ENCODE data around the gene DDT. TPM values are rescaled to one million over a fixed set of nuclear protein-coding genes. Genes with fewer than 3 reads are reported as not detected.

Gene DDT
- total and polyA plus RNA-seq, 10 of the 15 experiments (the other 5 are each of a cell fraction or from before 2014, with no cell fraction given): 25.1 to 408 (median 202) TPM

DNA sequence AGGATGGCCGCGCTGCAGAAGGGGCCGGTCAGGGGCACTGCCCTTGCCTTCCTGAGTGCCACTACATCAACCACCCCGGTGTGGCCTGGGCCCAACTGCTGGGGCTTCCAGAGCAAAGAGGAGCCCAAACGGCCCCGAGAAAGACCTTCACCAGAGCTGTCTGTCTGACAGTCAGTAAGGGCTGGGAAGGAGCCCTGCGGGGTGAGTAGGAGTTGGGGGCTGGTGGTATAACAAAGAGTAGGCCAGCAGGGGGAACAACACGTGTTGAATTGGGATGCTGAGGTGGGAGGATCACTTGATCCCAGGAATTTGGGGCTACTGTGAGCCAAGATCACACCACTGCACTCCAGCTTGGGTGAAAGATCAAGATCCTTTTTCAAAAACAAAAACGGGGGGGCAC lies 27.1 kb upstream of the DDT start:
- intact Hi-C loops (cut with micrococcal nuclease; ENCODE audit: unreplicated experiment): loop anchor here (10.0 kb wide), 1 partner anchor 57 kb away; no protein-coding TSS in a partner anchor
- no peak overlapping the region for H3K9ac ChIP-seq (ENCODE audit: control insufficient read depth, insufficient read depth, low read length)
- H3K79me2 ChIP-seq (ENCODE audit: control insufficient read depth, insufficient read depth, low read length): no peaks in the 10 kb centered on the region
- peak; percentile 49 for FAIRE-seq
- H3K9me3 ChIP-seq (replicated peaks; ENCODE audit: control insufficient read depth, insufficient read depth, low read length): no peaks in the 10 kb centered on the region
- no peak overlapping the region for H3K4me2 ChIP-seq (ENCODE audit: control insufficient read depth, insufficient read depth)
- ChIA-PET SMC1A (ENCODE audit: uncharacterized antibody, unreplicated experiment) (no interaction called here), POLR2A (no interaction called here), RAD21 (ENCODE audit: unreplicated experiment) (no interaction called here), CTCF (interaction anchor here (0.7 kb wide), 1 partner anchor 107 kb away, joined by 3 read pairs; the partner anchor contains the start of gene MIF)
- in situ Hi-C loops (cut with MboI): no loop called here
- BruUV-seq (replicated peaks): no TSS peak
- 51% methylated on average over 9 of the region's 9 CpGs for WGBS (ENCODE audit: insufficient coverage, insufficient replicate concordance, low lambda C conversion rate, missing lambda C conversion rate)
- H3K4me3 ChIP-seq: no peak overlapping the region
- H3K27me3 ChIP-seq (replicated peaks in 1 of 2; ENCODE audit: control insufficient read depth in 2 of 2, insufficient read depth in 2 of 2, low read length in 1 of 2): no peaks in the 10 kb centered on the region
- H2AFZ ChIP-seq (ENCODE audit: control insufficient read depth, low read depth, low read length): no peak overlapping the region
- H4K20me1 ChIP-seq (ENCODE audit: control insufficient read depth, insufficient read depth): no peaks in the 10 kb centered on the region
- no peak overlapping the region for H3K27ac ChIP-seq (ENCODE audit: control insufficient read depth, insufficient read depth)
- ATAC-seq: no peak
- no peaks in the 10 kb centered on the region for H3K36me3 ChIP-seq (ENCODE audit: control insufficient read depth in 2 of 2, insufficient read depth in 2 of 2, low read length in 1 of 2)
- no peak for DNase-seq (ENCODE audit: low read depth, low spot score)
- no peaks in the 10 kb centered on the region for H3K4me1 ChIP-seq (ENCODE audit: control insufficient read depth, insufficient read depth, low read length)
- TF ChIP-seq, protein P1, sequence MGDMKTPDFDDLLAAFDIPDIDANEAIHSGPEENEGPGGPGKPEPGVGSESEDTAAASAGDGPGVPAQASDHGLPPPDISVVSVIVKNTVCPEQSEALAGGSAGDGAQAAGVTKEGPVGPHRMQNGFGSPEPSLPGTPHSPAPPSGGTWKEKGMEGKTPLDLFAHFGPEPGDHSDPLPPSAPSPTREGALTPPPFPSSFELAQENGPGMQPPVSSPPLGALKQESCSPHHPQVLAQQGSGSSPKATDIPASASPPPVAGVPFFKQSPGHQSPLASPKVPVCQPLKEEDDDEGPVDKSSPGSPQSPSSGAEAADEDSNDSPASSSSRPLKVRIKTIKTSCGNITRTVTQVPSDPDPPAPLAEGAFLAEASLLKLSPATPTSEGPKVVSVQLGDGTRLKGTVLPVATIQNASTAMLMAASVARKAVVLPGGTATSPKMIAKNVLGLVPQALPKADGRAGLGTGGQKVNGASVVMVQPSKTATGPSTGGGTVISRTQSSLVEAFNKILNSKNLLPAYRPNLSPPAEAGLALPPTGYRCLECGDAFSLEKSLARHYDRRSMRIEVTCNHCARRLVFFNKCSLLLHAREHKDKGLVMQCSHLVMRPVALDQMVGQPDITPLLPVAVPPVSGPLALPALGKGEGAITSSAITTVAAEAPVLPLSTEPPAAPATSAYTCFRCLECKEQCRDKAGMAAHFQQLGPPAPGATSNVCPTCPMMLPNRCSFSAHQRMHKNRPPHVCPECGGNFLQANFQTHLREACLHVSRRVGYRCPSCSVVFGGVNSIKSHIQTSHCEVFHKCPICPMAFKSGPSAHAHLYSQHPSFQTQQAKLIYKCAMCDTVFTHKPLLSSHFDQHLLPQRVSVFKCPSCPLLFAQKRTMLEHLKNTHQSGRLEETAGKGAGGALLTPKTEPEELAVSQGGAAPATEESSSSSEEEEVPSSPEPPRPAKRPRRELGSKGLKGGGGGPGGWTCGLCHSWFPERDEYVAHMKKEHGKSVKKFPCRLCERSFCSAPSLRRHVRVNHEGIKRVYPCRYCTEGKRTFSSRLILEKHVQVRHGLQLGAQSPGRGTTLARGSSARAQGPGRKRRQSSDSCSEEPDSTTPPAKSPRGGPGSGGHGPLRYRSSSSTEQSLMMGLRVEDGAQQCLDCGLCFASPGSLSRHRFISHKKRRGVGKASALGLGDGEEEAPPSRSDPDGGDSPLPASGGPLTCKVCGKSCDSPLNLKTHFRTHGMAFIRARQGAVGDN (IDR thresholded peaks at IDR 0.05): no peak
- TF ChIP-seq CREB1 (IDR thresholded peaks at IDR 0.05; ENCODE audit: low read depth): no peak
- TF ChIP-seq MYC (IDR thresholded peaks at IDR 0.05; ENCODE audit: insufficient read depth, insufficient read length, insufficient replicate concordance, low read length, severe bottlenecking): no peak
- no peak for TF ChIP-seq CBFB (IDR thresholded peaks at IDR 0.05; ENCODE audit: low read depth)
- no peak for TF ChIP-seq MTA2 (IDR thresholded peaks at IDR 0.05; ENCODE audit: low read depth)
- TF ChIP-seq, protein P2, sequence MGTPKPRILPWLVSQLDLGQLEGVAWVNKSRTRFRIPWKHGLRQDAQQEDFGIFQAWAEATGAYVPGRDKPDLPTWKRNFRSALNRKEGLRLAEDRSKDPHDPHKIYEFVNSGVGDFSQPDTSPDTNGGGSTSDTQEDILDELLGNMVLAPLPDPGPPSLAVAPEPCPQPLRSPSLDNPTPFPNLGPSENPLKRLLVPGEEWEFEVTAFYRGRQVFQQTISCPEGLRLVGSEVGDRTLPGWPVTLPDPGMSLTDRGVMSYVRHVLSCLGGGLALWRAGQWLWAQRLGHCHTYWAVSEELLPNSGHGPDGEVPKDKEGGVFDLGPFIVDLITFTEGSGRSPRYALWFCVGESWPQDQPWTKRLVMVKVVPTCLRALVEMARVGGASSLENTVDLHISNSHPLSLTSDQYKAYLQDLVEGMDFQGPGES (IDR thresholded peaks at IDR 0.05): no peak
- no peak for TF ChIP-seq CHD2 (IDR thresholded peaks at IDR 0.05; ENCODE audit: borderline replicate concordance, low read depth, low read length)
- TF ChIP-seq YY1 (IDR thresholded peaks at IDR 0.05; ENCODE audit: low read depth, low read length): no peak
- TF ChIP-seq MEF2B (IDR thresholded peaks at IDR 0.05; ENCODE audit: partially characterized antibody, poor library complexity, severe bottlenecking): no peak
- no peak for TF ChIP-seq HCFC1 (IDR thresholded peaks at IDR 0.05; ENCODE audit: low read length)
- TF ChIP-seq RFX5 (IDR thresholded peaks at IDR 0.05; ENCODE audit: low read depth, low read length): no peak
- TF ChIP-seq TAF1 (IDR thresholded peaks at IDR 0.05; ENCODE audit: borderline replicate concordance, low read depth, low read length): no peak
- no peak for TF ChIP-seq SP1 (IDR thresholded peaks at IDR 0.05; ENCODE audit: low read depth, low read length)
- TF ChIP-seq, protein P3, sequence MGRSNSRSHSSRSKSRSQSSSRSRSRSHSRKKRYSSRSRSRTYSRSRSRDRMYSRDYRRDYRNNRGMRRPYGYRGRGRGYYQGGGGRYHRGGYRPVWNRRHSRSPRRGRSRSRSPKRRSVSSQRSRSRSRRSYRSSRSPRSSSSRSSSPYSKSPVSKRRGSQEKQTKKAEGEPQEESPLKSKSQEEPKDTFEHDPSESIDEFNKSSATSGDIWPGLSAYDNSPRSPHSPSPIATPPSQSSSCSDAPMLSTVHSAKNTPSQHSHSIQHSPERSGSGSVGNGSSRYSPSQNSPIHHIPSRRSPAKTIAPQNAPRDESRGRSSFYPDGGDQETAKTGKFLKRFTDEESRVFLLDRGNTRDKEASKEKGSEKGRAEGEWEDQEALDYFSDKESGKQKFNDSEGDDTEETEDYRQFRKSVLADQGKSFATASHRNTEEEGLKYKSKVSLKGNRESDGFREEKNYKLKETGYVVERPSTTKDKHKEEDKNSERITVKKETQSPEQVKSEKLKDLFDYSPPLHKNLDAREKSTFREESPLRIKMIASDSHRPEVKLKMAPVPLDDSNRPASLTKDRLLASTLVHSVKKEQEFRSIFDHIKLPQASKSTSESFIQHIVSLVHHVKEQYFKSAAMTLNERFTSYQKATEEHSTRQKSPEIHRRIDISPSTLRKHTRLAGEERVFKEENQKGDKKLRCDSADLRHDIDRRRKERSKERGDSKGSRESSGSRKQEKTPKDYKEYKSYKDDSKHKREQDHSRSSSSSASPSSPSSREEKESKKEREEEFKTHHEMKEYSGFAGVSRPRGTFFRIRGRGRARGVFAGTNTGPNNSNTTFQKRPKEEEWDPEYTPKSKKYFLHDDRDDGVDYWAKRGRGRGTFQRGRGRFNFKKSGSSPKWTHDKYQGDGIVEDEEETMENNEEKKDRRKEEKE (IDR thresholded peaks at IDR 0.05): no peak

Data from GM12878 (cell line).